TTC549 (cell line): ENCODE data around the gene NRSN1.
"Not testable (repeated sequence)": the region's sequence is repeated elsewhere in the genome, so short reads cannot be mapped to it uniquely, and the experiment has no call there.

Source experiments
- FAIRE-seq: peaks from 2 replicates; lab custom pipeline; 2012; peaks lifted over from hg19 to GRCh38; lab: Jason Lieb, UNC

Gene NRSN1

DNA sequence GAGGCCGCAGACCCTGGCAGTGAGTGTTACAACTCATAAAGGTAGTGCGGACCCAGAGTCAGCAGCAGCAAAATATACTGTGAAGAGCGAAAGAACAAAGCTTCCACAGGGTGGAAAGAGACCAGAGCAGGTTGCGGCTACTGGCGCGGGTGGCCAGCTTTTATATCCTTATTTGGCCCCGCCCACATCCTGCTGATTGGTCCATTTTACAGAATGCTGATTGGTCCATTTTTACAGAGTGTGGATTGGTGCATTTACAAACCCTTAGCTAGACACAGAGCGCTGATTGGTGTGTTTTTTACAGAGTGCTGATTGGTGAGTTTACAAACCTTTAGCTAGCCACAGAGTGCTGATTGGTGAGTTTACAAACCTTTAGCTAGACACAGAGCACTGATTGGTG lies 16.7 kb downstream of the NRSN1 start:
- not testable (repeated sequence) for FAIRE-seq

DNA sequence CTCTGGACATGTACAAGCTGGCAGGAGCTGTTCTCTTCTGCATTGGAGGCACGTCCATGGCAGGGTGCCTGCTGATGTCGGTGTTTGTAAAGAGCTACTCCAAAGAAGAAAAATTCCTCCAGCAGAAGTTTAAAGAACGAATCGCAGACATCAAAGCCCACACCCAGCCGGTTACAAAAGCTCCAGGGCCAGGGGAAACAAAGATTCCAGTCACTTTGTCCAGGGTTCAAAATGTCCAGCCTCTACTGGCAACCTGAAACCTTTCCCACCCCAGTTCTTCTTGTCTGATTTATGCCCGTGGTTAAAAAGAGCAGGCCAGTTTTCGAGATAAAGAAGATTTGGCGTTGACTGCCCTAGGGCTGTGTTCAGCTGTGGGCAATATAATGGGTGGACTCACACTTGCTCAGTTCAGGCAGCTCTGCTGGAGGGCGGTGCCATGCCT lies 19.7 kb downstream of the NRSN1 start:
- no peak for FAIRE-seq

- no peak for FAIRE-seq
These were observed 20.9 kb downstream of the NRSN1 start for GRCh38 chr6:24146871-24147270.

GRCh38 chr6:24147511-24148153 lies 21.6 kb downstream of the NRSN1 start:
- no peak for FAIRE-seq

DNA sequence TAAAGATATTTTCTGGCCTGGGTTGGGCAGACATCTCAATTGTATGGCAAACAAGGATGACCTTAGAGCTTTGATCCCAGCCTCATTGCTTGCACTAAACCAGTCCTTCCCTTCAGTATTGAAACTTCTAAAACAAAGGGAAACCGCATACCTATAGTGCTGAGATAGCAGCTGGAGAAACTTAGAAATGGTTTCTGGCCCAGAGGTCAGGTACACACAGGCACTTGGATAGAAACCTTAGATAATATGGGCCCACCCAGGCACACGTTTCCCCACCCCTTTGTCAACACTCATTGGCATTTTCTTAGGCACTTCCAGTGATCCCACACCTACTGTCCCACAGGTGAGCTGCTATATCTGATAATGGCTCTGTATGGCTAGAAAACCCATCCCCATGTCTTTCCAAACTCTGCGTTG lies 22.1 kb downstream of the NRSN1 start:
- FAIRE-seq, result no peak

DNA sequence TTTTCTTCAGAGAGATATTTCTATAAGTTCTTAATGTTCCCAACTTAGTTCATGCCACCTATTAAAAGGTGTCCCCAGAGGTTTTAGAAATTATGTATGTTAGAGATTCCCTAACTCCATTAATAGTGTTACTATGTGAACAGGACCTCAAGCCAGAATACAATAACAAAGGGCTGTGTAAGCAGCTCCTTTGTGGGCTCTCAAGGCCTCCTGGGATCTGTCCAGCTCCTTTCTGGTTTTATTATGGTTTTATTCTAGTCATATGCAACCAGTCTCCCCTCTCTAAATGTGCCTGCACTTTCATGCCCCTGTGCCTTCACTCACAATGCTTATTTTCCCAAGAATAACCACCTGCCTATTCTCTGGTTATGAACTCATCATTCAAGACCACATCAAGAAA lies 22.7 kb downstream of the NRSN1 start:
- FAIRE-seq, result no peak

GRCh38 chr6:24149296-24149695 lies 23.3 kb downstream of the NRSN1 start:
- FAIRE-seq, result no peak

DNA sequence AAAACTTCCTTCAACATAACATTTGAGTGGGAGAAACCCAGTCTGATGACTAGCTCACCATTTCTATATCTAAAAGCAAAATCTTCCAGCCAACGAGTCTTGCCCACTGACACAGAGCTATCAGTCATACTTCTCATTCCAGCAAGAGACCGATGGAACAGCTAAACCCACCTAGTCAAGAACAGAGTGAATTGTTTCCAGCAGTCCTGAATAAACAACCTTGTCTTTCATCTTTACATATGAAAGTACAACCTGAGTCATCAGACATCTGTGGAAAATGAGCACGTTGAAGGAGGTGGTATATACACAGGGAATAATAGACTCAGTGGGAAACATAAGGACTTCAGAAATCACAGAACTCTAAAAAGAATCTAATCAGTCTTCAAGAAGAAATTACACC lies 23.8 kb downstream of the NRSN1 start:
- FAIRE-seq, result no peak

- no peak for FAIRE-seq
These were observed 26.0 kb downstream of the NRSN1 start for GRCh38 chr6:24152014-24152413.

DNA sequence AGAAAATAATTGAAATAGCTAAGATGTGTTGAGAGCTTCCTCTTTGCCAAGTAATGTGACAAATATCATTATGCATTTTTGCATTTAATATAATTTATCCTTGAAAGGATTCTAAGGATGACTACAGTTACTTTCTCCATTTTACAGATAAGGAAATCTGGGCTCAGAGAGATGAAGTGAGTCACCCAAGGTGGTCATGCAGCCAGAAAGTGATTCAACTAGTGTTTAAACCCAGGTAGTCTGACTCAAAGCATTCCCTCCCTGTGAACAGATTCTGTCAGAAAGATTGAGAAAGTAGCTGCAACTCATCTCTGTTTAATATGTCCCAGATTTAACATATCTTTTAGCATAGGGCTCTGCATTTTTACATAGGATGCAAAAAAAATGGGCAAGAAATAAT lies 28.1 kb downstream of the NRSN1 start:
- no peak for FAIRE-seq

GRCh38 chr6:24157886-24158285 lies 31.9 kb downstream of the NRSN1 start:
- no peak for FAIRE-seq

GRCh38 chr6:24183584-24183983 lies 57.6 kb downstream of the NRSN1 start:
- no peak for FAIRE-seq

DNA sequence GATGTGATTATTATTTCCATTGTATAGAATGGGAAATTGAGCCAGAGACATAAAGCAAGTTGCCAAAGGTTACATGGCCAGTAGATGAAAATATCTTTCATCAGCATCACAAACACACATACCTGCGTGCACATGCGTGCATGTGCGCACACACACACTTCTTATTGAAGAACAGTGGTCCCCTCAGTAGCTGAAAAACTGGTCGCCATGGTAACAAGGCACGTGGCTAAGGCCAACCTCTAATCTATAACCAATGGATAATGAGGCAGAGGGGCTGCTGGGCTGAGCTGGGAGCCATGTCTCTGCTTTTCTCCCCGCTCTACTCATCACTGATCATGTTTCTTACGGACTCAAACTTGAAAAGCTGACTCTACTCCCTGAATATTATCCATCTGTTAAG lies 60.3 kb downstream of the NRSN1 start:
- FAIRE-seq, result no peak

DNA sequence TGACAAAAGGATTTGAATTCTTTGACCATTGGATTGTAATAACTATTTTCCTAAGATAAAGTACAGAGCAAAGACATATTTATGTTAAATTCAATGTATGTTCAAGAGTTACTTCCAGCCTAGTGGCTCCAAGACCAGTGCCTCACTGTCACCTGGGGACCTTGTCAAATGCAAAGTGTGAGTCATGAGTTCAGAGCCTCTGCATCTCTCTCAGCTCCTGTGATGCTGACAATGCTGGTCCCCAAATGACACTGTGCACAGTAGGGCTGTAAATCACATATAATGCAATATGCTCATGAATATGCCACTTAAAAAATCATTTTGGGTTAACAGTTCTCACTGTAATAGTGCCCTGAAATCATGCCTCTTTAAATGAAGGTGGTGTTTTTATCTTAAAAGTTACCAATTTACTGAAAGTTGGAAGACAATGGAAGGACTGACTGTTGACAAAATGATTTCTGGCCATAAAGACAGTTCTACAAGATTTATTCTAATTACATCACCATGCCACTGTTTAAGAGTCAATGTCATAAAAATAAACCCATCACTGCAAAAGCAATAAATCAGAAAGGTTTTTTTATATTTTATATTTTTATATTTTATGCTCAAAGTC lies 62.1 kb downstream of the NRSN1 start:
- no peak for FAIRE-seq

- no peak for FAIRE-seq
These were observed 62.6 kb downstream of the NRSN1 start for GRCh38 chr6:24188578-24189080.

GRCh38 chr6:24191346-24191745 lies 65.3 kb downstream of the NRSN1 start:
- FAIRE-seq, result no peak

DNA sequence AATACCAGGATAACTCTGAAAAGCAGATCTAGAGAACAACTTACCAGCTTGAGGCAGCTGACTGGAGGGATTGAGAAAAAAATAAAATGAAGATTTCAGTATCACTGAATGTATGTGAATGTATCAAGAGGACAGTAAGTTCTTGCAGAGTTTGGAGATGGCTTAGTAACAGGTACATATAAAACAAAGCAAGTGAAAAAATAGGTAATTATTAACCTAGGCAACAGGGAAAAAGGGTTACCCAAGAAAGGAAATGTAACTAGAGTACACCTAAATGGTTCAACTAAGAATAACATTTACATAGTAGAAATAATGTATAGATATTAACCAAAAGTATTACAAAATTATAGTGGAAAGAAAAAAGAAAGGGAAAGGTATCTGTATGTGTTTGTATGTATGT lies 67.3 kb downstream of the NRSN1 start:
- FAIRE-seq, result no peak

DNA sequence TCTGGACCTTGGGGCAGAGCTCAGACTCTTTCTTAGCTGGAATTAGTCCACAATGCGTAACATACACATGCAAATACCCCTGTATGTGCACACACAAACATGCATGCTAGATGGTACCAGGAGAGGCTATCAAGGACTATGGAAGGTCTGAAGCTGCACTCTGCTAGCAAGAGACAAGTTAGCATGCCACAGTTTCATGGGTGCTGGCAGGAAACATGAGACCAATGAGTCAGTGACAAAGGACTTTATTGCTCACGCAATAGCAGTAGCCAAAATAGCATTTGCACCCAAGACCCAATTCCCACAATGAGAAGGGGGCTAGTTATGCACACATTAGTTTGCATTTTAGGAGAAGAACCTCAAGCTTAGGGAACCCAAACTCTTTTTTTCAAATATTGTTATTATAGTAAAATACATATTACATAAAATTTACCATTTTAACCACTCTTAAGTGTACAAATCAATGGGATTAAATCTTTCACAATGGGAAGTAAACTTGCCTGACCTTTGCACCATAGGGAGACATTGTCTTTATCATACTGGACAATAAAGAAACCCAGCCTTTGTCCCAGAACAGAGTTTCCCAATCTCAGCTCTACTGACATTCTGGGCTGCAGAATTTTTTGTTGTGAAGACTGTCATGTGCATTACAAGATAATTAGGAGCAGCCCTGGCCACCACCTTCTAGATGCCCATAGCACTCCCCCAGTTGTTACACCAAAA lies 69.1 kb downstream of the NRSN1 start:
- FAIRE-seq, result no peak

DNA sequence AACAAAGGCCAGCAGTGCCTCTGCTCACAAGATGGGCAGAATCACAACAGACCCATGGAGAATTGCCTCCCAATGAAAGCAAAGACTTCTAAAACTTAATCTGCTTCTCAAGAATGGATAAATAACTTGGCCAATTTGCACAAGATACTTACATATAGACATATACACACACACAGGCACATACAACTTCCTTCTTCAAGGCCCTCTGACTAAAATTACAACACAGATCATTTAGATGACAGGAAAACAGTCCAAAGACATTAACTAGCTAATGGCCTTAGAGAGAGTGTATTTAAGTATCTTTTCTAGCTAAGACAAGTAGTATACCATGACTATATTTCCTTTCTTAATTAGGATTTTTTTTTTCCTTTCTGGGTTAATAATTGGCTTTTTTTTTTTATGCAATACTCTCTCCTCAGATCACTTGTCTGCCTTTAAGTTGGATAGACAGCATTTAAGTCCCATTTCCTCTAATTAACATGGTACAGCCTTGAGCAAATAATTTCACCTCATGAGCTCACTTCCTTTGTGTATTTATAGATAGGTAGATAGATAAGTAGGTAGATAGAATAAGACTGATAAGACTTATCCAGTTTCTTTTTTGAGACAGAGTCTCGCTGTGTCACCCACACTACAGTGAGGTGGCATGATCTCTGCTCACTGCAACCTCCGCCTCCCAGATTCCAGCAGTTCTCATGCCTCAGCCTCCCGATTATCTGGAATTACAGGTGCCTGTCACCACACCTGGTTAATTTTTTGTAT lies 70.0 kb downstream of the NRSN1 start:
- FAIRE-seq, result no peak
